ENCODE measurements around the gene NPLOC4. TPM values are rescaled to one million over a fixed set of nuclear protein-coding genes. Genes with fewer than 3 reads are reported as not detected.
A peak's percentile ranks its signal among the peaks of the same experiment; 100 is the strongest.

Gene NPLOC4
- total RNA-seq, 3 donors from 2014 or later, result 78.4 to 89.5 (median 78.6) TPM

DNA sequence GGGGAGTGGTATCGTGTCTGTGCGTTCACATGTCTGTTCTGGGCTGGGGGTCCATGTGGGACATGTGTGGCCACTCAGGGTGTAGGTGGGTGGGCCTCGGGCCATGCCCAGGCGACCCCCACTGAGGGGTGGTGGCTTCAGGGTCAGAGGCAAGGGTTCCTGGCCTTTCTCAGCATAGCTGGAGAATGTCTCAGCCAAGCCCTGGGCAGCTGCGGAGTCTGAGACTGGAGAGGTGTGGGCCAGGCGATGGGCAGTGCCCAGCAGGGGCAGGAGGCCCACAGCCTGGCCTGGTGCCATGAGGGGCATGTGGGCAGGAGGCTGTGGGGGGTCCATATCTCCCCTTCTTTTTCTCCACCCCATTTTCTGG lies 107.5 kb downstream of the NPLOC4 start:
- Histone ChIP-seq H3K9me3 (no peaks in the 10 kb centered on the region), H3K36me3 (ENCODE audit: low read depth) (no peaks in the 10 kb centered on the region), H3K4me1 (ENCODE audit: low read depth) (peaks cover 14% of the 10 kb centered on the region), H3K4me3 (no peak overlapping the region)
- intact Hi-C loops (cut with DNase I, micrococcal nuclease), result no loop called here
- no peak for ATAC-seq
- TF ChIP-seq, protein P1, sequence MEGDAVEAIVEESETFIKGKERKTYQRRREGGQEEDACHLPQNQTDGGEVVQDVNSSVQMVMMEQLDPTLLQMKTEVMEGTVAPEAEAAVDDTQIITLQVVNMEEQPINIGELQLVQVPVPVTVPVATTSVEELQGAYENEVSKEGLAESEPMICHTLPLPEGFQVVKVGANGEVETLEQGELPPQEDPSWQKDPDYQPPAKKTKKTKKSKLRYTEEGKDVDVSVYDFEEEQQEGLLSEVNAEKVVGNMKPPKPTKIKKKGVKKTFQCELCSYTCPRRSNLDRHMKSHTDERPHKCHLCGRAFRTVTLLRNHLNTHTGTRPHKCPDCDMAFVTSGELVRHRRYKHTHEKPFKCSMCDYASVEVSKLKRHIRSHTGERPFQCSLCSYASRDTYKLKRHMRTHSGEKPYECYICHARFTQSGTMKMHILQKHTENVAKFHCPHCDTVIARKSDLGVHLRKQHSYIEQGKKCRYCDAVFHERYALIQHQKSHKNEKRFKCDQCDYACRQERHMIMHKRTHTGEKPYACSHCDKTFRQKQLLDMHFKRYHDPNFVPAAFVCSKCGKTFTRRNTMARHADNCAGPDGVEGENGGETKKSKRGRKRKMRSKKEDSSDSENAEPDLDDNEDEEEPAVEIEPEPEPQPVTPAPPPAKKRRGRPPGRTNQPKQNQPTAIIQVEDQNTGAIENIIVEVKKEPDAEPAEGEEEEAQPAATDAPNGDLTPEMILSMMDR (IDR thresholded peaks at IDR 0.05), result no peak
- DNase-seq, result no peak

- TF ChIP-seq, protein P1 (IDR thresholded peaks at IDR 0.05), result no peak
- ATAC-seq (peak; percentile 66), DNase-seq (no peak)
- intact Hi-C loops (cut with DNase I, micrococcal nuclease), result no loop called here
- H3K4me3 ChIP-seq, result no peak overlapping the region
- H3K9me3 ChIP-seq, result no peaks in the 10 kb centered on the region
- H3K4me1 ChIP-seq (ENCODE audit: low read depth), result peaks cover 14% of the 10 kb centered on the region
- no peaks in the 10 kb centered on the region for H3K36me3 ChIP-seq (ENCODE audit: low read depth)
Observed at GRCh38 chr17:81528651-81529436, 108.1 kb downstream of the NPLOC4 start.

GRCh38 chr17:81528384-81528650 lies 108.6 kb downstream of the NPLOC4 start:
- Histone ChIP-seq H3K4me3 (no peak overlapping the region), H3K4me1 (ENCODE audit: low read depth) (peaks cover 14% of the 10 kb centered on the region), H3K9me3 (no peaks in the 10 kb centered on the region), H3K36me3 (ENCODE audit: low read depth) (no peaks in the 10 kb centered on the region)
- ATAC-seq (no peak), DNase-seq (peak in 1 of 3 donors; percentile 43)
- intact Hi-C loops (cut with DNase I, micrococcal nuclease), result no loop called here
- TF ChIP-seq, protein P1 (IDR thresholded peaks at IDR 0.05), result no peak

GRCh38 chr17:81527591-81528383 lies 109.1 kb downstream of the NPLOC4 start, which contains the start of gene FSCN2:
Gene FSCN2, plus strand, starts transcription at chr17:81528377. Its CDS starts 155 bp downstream, at chr17:81528532.
- ATAC-seq (peak; percentile 62), DNase-seq (no peak)
- no peak within 1 kb of the TSS for H3K4me3 ChIP-seq
- no peaks in the 10 kb centered on the region for H3K9me3 ChIP-seq
- H3K4me1 ChIP-seq (ENCODE audit: low read depth), result peaks cover 14% of the 10 kb centered on the region
- intact Hi-C loops (cut with DNase I, micrococcal nuclease), result no loop called here
- TF ChIP-seq, protein P1 (IDR thresholded peaks at IDR 0.05), result no peak
- H3K36me3 ChIP-seq (ENCODE audit: low read depth), result no peaks in the 10 kb centered on the region

DNA sequence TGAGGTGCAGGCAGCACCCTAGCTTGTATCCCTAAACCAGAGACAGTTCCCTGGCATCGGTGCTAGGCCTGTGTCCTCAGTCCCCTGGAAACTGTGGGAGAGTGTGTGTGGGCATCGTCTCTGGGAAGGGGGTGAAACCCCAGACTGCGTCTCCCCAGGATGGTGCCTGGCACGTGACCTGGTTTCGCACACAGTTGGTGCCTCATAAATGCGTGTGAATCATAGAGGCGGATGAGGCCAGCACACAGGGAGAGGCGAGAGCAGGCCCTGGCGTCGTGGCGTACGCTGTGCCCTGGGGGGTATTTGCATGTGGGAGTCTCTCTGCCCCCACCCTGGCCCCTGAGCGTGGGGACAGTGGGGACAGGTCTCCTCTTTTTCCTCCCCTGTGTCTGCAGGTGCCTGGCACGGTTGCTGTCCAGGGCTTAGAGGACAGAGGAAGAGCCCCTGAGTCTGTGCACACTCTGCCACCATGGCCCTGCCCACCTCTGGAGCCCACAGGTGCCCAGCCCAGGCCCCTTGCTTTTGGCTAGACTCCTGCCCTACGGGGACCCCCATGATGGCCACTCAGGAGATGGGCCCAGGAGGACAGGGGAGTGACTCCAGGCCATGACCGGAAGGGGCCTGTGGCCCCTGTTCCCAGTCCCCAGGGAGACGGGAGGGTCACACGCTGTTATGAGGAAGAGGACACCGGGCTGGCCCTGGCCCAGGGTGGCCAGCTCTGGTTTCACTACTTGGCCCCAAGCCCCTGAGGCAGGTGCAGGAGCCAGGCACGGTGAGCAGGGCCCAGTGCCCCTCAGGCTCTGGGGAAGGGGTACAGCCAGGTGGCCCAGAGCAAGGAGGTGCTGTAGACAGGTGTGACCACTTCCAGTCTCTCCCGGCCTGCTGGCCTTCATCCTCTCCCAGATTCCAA lies 110.0 kb downstream of the NPLOC4 start:
- ATAC-seq (no peak), DNase-seq (no peak)
- H3K4me1 ChIP-seq (ENCODE audit: low read depth), result peaks cover 14% of the 10 kb centered on the region
- TF ChIP-seq, protein P1 (IDR thresholded peaks at IDR 0.05), result no peak
- H3K36me3 ChIP-seq (ENCODE audit: low read depth), result no peaks in the 10 kb centered on the region
- H3K4me3 ChIP-seq, result no peak overlapping the region
- H3K9me3 ChIP-seq, result no peaks in the 10 kb centered on the region
- intact Hi-C loops (cut with DNase I, micrococcal nuclease), result no loop called here

All from mucosa of descending colon (tissue), 3 donors.